Kidney epithelial cell (primary cell): ENCODE measurements around the gene TBC1D4. TPM values are rescaled to one million over a fixed set of nuclear protein-coding genes. Genes with fewer than 3 reads are reported as not detected.

Source experiments
- DNase-seq: peaks from one replicate; pipeline ENCODE4 v3.0.0-alpha.2; 2010; ENCODE audit warnings: low read depth
- H3K27me3 ChIP-seq: 2 replicates; pipeline ENCODE4 v1.6.0; 2011; ENCODE audit warnings: low read length; ENCODE audit not compliant: control insufficient read depth, insufficient read depth
- H3K36me3 ChIP-seq: 2 replicates; pipeline ENCODE4 v1.5.1; 2011; ENCODE audit warnings: low read length; ENCODE audit not compliant: control insufficient read depth, insufficient read depth
- H3K4me3 ChIP-seq: 2 replicates; pipeline ENCODE4 v1.5.1; 2011; ENCODE audit warnings: low read depth, mild to moderate bottlenecking, control low read depth, low read length
- total RNA-seq: library from RNA; depleted of rRNA; stranded (reverse); fragments of >200 nt; gene quantifications from 2 replicates; pipeline ENCODE4 v1.2.3, GENCODE V29; 2015
- TF ChIP-seq, protein P1 (sequence below): IDR thresholded peaks from 2 replicates; pipeline ENCODE4 v1.5.1; 2011; ENCODE audit warnings: mild to moderate bottlenecking, moderate library complexity, low read length, control low read depth, inconsistent platforms; ENCODE audit not compliant: insufficient read depth, poor library complexity, severe bottlenecking

The TBC1D4 gene
- total RNA-seq, 1 donor from 2014 or later = 8.6 TPM

DNA sequence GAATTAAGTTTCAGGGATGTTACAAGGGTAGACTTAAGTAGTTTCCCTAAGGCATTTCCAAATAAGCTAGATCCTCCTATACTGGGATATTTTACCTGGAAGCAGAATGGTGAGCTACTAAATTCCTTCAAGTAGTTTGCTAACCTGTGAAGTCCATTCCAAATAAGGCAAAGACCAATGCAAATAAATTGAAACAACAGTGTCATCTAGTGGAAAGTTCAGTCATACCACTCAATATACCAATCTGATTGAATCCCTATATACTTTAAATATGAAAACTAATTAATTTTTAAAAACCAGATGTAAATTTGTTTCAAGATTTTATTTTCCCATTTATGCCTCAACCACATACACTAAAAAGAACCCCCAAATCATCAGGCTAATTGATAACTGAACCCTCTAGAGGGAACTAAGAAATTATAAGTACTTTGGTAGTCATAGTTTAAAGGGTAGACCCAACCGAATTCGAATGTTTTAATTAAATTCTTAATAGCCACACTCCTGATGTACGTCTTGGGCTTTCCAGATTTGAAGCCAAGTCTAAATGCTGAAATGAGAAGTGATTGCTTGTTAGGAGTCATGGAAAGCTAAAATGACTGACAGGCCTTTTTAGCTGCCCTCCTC is 223.7 kb downstream of the TBC1D4 start:
- Histone ChIP-seq H3K36me3 (no peaks in the 10 kb centered on the region), H3K27me3 (no peaks in the 10 kb centered on the region), H3K4me3 (no peak overlapping the region)
- DNase-seq = no peak
- TF ChIP-seq, protein P1, sequence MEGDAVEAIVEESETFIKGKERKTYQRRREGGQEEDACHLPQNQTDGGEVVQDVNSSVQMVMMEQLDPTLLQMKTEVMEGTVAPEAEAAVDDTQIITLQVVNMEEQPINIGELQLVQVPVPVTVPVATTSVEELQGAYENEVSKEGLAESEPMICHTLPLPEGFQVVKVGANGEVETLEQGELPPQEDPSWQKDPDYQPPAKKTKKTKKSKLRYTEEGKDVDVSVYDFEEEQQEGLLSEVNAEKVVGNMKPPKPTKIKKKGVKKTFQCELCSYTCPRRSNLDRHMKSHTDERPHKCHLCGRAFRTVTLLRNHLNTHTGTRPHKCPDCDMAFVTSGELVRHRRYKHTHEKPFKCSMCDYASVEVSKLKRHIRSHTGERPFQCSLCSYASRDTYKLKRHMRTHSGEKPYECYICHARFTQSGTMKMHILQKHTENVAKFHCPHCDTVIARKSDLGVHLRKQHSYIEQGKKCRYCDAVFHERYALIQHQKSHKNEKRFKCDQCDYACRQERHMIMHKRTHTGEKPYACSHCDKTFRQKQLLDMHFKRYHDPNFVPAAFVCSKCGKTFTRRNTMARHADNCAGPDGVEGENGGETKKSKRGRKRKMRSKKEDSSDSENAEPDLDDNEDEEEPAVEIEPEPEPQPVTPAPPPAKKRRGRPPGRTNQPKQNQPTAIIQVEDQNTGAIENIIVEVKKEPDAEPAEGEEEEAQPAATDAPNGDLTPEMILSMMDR = peak; percentile 66

DNA sequence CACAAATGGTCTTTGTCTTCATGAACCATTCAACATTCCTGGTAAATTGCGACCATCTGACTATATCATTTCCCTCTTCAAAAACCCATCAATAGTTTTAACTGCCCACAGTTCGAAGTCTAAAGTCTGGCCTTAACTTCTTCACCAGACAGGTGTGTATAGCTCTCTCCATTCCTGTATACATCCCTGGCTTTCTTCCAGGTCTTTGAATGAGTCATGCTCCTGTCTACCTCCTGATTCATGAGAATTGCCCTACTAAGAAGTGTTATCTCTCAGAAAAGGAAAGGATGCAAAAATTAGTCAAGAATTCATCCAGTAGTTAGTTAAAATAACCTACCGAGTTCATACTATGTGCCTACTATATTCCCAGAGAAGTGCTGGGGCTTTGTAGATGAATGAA is 225.0 kb downstream of the TBC1D4 start:
- no peak overlapping the region for H3K4me3 ChIP-seq
- TF ChIP-seq, protein P1 = no peak
- no peak for DNase-seq
- H3K27me3 ChIP-seq = no peaks in the 10 kb centered on the region
- H3K36me3 ChIP-seq = no peaks in the 10 kb centered on the region

- TF ChIP-seq, protein P1 = no peak
- Histone ChIP-seq H3K4me3 (no peak overlapping the region), H3K36me3 (no peaks in the 10 kb centered on the region), H3K27me3 (no peaks in the 10 kb centered on the region)
- DNase-seq = no peak
Measured at GRCh38 chr13:75255653-75256052, 226.3 kb downstream of the TBC1D4 start.

GRCh38 chr13:75255147-75255546 is 226.8 kb downstream of the TBC1D4 start:
- TF ChIP-seq, protein P1 = no peak
- no peaks in the 10 kb centered on the region for H3K36me3 ChIP-seq
- no peaks in the 10 kb centered on the region for H3K27me3 ChIP-seq
- no peak overlapping the region for H3K4me3 ChIP-seq
- DNase-seq = no peak

- Histone ChIP-seq H3K4me3 (no peak overlapping the region), H3K36me3 (no peaks in the 10 kb centered on the region), H3K27me3 (no peaks in the 10 kb centered on the region)
- TF ChIP-seq, protein P1 = no peak
- DNase-seq = no peak
Measured at GRCh38 chr13:75251188-75251587, 230.8 kb downstream of the TBC1D4 start.
